HS-27A (cell line): Measurements from ENCODE around the gene ARPC5L.
"Not testable (repeated sequence)": the region's sequence is repeated elsewhere in the genome, so short reads cannot be mapped to it uniquely, and the experiment has no call there.

ENCODE experiments used
- DNase-seq: peaks from one replicate; pipeline ENCODE4 v3.0.0-alpha.2; 2012; ENCODE audit warnings: low read depth, missing footprints

Gene ARPC5L

DNA sequence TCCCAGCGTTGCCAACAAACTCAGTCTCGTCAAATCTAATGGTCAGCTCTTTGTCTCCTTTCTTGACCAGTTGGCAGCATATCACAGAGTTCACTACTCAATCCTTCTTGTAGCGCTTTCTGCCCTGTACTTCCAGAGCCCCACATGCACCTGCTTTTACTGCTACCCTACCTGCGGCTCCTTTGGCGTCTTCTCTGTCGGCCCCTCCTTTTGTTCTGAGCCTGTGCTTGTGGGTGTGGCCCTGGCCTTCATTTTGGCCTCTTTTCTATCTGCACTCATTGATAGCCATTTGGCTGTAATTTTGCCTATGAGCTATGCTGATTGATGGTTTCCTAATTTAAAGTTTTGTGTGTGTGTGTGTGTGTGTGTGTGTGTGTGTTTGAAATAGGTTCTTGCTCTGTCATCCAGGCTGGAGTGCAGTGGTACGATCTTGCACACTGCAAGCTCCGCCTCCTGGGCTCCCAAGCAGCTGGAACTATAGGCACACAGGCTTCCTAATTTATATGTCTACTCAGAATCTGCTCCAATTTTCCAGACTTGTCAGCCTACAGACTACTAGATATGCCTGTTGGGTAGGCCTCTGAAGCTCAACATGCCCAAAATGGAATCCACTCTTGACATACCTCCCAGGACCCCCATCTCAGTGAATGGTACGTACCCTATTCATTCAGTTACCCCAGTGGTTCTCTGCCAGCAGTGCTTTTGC lies 32.3 kb downstream of the ARPC5L start:
- no peak for DNase-seq

DNA sequence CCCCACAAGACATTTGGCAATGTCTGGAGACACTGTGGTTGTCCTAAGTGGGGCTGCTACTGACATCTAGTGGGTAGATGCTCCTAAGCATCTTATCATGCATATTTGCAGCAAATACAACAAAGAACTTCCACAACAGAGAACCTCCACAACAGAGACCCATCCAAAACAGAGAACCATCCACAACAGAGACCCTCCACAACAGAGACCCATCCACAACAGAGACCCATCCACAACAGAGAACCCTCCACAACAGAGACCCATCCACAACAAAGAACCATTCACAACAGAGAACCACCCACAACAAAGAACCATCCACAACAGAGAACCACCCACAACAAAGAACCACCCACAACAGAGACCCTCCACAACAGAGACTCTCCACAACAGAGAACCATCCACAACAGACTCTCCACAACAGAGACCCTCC lies 32.8 kb downstream of the ARPC5L start:
- DNase-seq, result no peak

DNA sequence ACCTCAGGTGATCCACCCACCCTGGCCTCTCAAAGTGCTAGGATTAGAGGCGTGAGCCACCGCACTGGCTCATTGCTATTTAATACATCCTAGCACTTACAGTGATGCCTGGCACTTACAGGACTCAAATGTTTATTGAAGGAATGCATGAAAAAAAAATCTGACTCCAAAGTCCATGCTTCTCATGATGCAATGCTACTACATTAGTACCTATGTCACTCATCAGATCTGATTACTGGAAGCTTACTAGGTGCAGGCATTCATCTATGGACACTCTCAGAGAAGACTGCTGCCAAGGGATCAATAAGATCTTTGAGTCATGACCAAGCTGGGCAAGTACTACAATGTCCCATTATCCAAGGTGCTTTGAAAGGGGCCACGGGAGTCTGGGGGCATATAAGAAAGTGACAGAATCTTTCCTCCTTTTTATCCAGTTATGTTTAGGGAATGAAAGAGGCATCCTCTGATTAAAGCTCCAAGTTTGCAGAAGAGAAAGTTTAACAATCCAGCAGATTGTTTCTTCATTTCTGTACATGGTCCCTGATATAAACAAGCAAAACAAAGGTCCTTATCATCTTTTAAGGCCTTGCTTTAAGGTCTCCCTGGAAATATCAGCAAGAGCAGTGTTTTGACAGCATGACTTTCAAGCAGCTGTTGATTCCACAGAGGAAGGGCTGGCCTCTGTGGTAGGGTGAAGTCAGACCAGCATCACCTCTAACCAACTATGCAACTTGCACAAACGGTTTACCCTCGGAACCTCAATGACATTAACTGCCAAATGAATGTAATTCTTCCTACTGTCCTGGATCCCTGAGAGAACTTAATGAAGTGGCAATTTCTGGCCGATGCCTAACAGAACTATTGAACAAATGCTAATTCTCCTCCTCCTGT lies 35.9 kb downstream of the ARPC5L start:
- no peak for DNase-seq

DNA sequence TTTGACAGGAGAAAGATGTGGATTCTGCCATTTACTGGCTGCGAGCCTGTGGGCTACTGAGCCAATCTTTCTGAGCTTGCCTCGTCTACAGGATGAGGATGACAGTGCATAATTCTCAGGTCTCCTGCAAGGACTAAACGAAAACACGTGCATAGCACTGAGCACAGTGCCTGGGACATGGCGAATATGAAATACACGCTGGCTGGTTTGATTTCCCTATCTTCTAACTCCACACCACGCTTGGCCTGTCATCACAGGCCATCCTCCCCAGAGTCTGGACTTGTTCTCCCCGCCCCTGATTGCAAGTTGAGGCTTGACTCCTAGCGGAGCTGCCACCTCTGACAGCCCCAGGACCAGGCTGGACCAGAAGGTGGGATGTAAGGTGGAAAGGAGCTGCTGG lies 37.9 kb downstream of the ARPC5L start:
- no peak for DNase-seq

DNA sequence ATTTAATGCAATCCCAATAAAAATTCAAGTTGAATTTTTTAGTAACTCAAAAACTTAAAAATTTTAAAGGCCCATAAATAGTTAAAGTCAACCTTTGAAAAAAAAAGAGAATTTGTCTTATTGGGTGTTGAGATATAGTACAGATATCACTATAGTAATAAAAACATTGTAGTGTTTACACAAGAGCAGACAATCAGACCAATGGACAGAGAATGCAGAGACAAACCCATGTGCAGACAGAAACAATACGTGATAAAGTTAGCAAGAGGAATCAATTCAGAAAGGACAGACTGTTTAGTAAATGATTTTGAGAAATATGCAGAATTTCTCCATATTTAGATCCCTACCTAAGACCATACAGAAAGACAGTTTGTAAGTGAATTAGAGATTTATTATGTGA lies 45.0 kb downstream of the ARPC5L start:
- DNase-seq, result no peak

DNA sequence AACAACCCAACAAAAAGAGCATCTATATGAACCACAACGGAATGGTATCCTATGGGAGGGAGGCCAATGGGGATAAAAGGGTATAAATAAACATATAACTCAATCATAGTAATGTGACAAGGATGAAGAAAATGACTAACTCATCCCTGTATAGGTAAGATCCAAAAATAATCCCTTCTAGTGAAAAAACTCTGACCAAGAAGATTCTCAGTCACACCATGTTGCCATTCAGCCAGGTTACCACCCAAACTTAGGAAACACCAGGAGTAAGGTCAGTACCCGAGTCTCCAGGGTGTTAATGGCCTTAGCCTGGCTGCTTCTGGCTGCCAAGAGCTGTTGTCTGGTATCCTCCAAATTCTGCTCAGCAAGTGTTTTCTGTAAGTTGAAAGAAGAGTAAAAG lies 46.2 kb downstream of the ARPC5L start:
- no peak for DNase-seq

DNA sequence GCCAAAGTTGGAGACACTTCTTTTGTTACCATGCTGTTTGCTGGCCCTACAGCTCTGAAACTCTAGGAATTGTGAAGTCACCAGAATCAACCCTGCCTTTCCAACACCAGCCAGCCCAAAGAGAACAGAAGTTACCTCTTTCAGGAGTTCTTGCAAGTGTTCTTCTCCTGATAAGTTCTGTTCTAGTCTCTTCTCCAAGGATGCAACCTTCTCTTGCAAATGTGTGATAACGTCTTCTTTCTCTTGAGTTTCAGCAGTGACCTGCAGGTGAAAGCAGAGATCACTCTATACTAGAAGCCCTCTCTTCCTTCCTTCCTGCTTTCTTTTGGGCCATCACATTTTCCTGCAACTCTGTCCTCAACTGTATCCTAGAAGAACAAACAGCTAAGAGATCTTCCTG lies 49.8 kb downstream of the ARPC5L start:
- no peak for DNase-seq

DNA sequence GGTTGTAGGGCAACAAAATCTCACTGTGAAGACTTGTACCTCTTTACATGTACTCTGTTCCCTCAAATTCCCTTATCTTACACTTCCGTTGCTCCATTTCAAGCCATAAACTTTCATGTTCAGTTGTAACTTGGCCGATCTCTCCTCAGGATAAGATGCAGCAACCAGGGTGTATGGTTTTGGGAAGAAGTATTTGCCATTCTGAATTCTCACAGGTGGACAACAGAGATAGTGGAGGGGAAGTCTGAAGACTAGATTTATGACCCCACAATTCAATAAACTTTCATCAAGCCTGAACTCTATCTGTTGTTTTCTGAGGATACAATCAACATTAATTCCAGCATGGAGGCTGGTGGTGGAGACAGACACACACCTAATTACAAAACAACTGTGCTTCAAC lies 51.4 kb downstream of the ARPC5L start:
- no peak for DNase-seq

DNA sequence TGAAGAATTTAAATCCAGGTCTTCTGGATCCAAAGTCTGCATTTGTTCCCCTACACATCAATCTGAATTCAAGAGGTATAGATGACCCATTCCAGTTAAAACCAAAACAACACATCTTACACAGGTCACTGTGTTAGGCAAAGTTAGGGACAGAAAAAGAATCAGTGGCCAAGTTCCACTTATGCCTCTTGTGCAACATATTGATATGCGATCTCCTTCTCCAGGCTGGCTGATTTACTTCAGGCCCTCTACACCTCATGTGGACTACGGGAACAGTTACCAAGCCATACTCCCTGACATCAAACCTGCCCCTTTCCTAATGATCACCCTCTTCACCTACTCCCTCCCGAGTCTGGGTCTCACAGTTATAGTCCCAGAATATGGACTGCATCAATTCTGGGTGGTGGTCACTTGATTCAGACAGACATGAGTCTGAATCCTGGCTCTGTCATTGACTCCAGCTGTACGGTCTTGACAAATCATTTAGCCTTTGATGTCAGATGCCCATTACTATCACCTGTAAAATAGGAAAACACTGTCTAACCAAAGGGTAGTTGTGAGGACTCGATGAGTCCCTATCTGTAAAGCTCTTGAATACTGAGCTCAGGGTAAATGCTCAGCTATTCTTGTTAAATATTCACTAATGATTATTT lies 52.9 kb downstream of the ARPC5L start:
- DNase-seq, result no peak

DNA sequence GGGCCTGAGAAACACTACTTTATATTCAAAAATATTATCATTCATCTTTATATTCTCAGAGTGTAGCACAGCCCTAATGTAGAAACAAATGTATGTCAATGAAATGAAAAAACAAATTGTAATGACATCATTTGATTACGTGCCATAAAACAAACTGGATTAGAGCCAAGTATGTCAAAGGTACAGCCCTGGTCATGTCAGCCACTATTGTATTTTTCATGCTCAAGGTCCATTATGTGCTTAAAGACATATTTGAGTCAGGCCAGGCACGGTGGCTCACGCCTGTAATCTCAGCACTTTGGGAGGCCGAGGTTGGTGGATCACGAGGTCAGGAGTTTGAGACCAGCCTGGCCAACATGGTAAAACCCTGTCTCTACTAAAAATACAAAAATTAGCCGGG lies 58.5 kb downstream of the ARPC5L start:
- DNase-seq, result not testable (repeated sequence)
